Measurements from ENCODE around the gene CPS1.

Gene CPS1

DNA sequence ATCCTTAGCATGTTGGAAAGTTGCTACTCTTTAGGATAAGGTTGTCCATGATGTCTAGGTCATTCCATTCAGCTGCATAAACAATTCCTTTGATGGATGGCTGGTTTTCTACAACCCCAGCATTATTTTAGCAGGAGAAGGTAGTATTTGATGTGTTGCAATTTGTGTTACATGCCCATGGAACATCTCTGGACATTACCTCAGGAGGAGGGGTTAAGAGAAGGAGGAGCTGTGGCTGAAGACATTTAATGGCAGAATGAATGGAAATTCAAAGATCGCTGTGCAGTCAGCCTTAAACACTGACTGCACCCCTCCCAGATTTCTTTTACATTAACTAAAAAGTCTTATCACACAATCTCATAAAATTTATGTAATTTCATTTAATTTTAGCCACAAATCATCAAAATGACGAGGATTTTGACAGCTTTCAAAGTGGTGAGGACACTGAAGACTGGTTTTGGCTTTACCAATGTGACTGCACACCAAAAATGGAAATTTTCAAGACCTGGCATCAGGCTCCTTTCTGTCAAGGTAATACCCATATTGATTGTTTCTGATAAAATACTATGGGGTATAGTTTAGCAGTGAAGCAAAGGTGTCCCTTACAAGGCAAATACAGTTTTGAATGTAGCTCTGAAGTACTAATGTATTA lies at the start of gene CPS1:
TSS of gene CPS1 (plus strand) at position 271 of the 652 bp plus-strand sequence. CDS start at position 406, 135 bp downstream.
- peaks cover 2% of the 10 kb centered on the region for H3K27me3 Mint-ChIP-seq
- H3K27ac Mint-ChIP-seq: no peak within 1 kb of the TSS
- no peaks in the 10 kb centered on the region for H3K36me3 Mint-ChIP-seq
- H3K4me1 Mint-ChIP-seq (ENCODE audit: low read depth): no peaks in the 10 kb centered on the region
- no peaks in the 10 kb centered on the region for H3K9me3 Mint-ChIP-seq (ENCODE audit: low read depth)
- no peak within 1 kb of the TSS for H3K4me3 Mint-ChIP-seq

DNA sequence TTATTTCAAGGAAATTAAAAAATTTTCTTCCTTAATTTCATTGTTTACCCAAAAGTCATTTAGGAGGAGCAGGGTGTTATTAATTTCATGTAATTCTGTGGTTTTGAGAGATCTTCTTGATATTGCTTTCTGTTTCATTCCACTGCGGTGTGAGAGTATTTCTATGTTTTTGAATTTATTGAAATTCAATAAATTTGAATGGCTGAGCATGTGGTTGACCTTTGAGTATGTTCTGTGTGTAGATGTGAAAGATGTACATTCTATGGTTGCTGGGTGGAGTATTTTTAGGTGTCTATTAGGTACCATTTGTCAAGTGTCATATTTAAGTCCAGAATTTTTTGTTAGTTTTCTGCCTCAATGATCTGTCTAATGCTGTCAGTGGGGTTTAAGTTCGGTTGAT lies 40.5 kb upstream of the CPS1 start:
- H3K27me3 Mint-ChIP-seq: peaks cover 15% of the 10 kb centered on the region
- H3K4me1 Mint-ChIP-seq (ENCODE audit: low read depth): no peaks in the 10 kb centered on the region
- H3K4me3 Mint-ChIP-seq: no peak overlapping the region
- H3K9me3 Mint-ChIP-seq (ENCODE audit: low read depth): peaks cover 25% of the 10 kb centered on the region
- H3K27ac Mint-ChIP-seq: no peak overlapping the region
- H3K36me3 Mint-ChIP-seq: peaks cover 5% of the 10 kb centered on the region

DNA sequence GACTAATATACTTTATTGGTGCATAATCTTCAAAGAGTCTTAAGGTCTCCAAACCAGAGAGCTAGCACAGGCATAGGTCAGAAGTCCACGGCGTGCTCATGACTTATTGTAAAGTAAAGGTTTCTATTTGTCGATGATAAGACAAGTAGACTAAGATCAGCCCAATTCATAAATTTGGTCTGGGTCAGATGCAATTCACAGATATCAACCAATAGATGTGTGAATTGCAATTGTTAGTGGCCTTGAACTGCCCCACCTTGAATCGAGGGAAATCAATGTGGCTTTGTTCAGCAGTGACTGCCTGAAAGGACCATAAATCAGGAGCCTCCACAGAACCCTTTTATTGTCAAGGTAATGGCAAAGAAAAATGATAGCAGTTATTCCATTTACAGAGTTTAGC lies 39.1 kb upstream of the CPS1 start:
- H3K9me3 Mint-ChIP-seq (ENCODE audit: low read depth): peaks cover 25% of the 10 kb centered on the region
- no peaks in the 10 kb centered on the region for H3K4me1 Mint-ChIP-seq (ENCODE audit: low read depth)
- H3K36me3 Mint-ChIP-seq: peaks cover 5% of the 10 kb centered on the region
- peaks cover 15% of the 10 kb centered on the region for H3K27me3 Mint-ChIP-seq
- no peak overlapping the region for H3K27ac Mint-ChIP-seq
- no peak overlapping the region for H3K4me3 Mint-ChIP-seq

DNA sequence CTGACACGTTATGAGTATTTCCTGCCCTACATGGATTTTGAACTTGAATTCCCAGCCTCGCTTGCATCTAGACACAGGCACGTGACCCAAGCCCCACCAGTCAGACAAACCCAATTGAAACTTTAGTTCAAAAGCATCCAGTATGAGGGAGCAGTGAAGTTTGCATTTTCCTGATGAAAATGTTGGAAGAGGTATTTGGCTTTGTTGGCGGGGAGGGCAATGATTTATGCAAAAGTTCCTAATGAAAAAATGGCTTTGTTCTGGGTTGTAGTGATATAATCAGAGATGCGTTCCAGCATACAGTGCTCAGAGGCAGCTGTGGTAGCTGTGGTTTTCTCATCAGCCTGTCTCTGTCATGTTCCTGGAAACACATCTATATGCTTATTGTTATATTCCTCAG lies 36.8 kb upstream of the CPS1 start:
- no peak overlapping the region for H3K27ac Mint-ChIP-seq
- no peak overlapping the region for H3K4me3 Mint-ChIP-seq
- H3K4me1 Mint-ChIP-seq (ENCODE audit: low read depth): no peaks in the 10 kb centered on the region
- peaks cover 5% of the 10 kb centered on the region for H3K36me3 Mint-ChIP-seq
- peaks cover 15% of the 10 kb centered on the region for H3K27me3 Mint-ChIP-seq
- peaks cover 14% of the 10 kb centered on the region for H3K9me3 Mint-ChIP-seq (ENCODE audit: low read depth)

DNA sequence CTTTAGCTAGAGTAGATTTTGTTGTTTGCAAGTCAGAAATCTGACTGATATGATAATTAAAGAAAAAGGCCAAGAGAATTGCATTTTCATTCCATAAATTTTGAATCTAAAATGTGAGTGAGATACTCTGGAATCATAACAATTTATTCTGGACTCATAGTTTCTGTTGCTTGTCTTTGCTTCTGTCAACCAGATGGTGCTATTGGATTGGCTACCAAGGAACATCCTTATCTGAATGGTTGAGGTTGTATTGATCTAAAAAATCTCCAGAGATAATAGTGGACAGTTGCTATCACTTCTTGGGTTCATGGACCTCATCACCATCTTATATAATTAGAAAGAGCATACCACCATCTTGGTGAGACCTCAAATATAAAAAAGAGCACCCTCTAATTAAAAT lies 34.0 kb upstream of the CPS1 start:
- H3K36me3 Mint-ChIP-seq: peaks cover 7% of the 10 kb centered on the region
- no peaks in the 10 kb centered on the region for H3K4me1 Mint-ChIP-seq (ENCODE audit: low read depth)
- peaks cover 14% of the 10 kb centered on the region for H3K27me3 Mint-ChIP-seq
- no peak overlapping the region for H3K4me3 Mint-ChIP-seq
- H3K27ac Mint-ChIP-seq: no peak overlapping the region
- H3K9me3 Mint-ChIP-seq (ENCODE audit: low read depth): no peaks in the 10 kb centered on the region

DNA sequence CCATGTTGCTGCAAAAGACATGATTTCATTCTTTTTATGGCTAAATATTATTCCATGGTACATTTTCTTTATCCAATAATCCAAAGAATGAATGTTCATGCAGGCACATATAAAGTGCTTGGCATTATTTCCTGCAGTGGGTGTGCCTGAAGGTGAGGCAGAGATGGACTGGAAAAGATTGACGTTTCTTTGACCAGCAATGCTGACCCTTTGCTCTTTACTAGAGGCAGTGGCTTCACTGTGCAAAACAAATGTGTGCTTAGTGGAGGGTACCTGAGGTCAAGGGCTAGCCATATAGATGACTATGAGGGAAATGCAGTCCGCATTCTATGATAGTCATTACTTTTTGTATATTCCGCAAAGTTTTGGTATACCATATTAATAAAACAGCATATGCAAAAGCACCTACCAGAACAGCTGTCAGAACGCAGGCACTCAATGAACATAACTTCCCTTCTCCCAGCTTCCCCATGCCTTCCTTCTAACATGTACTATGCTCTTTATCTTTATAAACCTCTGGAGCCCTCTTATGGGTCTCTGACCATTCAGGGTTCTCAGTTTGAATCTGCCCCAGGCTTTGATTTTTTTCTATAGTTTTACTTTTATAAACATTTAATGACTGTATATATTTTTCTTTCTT lies 32.6 kb upstream of the CPS1 start:
- Mint-ChIP-seq H3K4me3 (no peak overlapping the region), H3K36me3 (peaks cover 7% of the 10 kb centered on the region), H3K27ac (no peak overlapping the region), H3K4me1 (ENCODE audit: low read depth) (no peaks in the 10 kb centered on the region), H3K9me3 (ENCODE audit: low read depth) (no peaks in the 10 kb centered on the region), H3K27me3 (peaks cover 9% of the 10 kb centered on the region)

DNA sequence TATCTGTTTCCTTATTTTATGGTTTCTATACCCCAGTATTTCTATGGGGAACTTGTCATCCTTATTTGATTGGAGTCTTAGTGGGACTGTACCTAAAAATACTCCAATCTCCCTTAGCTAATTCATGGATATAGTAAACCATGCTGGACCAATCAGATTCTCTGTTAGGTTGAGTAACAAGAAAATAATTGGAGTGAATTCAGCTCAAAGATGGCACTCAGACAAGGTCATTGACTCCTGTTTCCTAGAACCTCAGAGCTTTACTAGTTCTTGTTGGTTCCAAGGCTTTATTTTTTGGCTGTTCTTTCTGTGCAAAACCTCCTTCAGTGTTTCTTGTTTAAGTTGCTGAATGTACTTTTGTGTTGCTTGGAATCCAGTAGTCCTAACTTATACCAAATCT lies 31.9 kb upstream of the CPS1 start:
- Mint-ChIP-seq H3K9me3 (ENCODE audit: low read depth) (no peaks in the 10 kb centered on the region), H3K4me1 (ENCODE audit: low read depth) (no peaks in the 10 kb centered on the region), H3K36me3 (peaks cover 7% of the 10 kb centered on the region), H3K27me3 (peaks cover 9% of the 10 kb centered on the region), H3K27ac (no peak overlapping the region), H3K4me3 (no peak overlapping the region)

DNA sequence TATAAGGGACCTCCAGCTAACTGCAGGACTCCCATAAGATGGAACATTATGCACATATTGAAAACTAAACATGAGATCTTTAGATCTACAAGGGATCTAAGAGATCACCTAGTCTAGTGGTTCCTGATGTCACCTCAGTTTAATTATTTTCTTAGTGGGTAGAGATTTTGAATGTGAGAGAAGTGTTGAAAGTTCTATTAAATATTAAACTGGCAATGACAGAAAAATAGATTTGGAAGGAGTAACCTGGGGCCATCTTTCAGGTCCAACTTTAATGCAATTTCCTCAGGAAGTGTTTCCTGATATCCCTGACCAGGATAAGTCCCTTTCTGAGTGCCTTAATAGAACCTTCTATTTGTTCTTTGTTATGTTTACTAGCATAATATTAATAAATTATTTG lies 29.1 kb upstream of the CPS1 start:
- Mint-ChIP-seq H3K4me3 (no peak overlapping the region), H3K9me3 (ENCODE audit: low read depth) (no peaks in the 10 kb centered on the region), H3K36me3 (peaks cover 2% of the 10 kb centered on the region), H3K27me3 (peaks cover 6% of the 10 kb centered on the region), H3K27ac (no peak overlapping the region), H3K4me1 (ENCODE audit: low read depth) (no peaks in the 10 kb centered on the region)

DNA sequence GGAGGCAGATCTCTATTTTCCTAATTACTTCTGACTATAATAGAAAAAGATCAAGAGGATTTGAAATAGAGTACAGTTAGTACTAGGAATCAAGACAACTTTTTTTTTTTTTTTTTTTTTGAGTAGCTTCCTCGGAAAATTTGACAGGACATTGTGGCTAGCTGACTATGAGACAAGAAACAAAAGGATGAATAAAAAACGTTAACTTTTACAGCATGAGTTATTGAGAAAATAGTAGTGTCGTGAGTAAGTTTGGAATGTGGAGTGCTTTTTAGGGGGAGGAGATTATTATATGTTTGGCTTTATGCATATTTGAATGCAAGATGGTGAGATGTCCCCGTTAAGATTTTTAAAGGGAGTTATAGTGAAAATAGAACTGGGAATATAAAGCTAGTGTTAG lies 27.7 kb upstream of the CPS1 start:
- no peak overlapping the region for H3K27ac Mint-ChIP-seq
- no peaks in the 10 kb centered on the region for H3K9me3 Mint-ChIP-seq (ENCODE audit: low read depth)
- H3K27me3 Mint-ChIP-seq: peaks cover 6% of the 10 kb centered on the region
- peaks cover 2% of the 10 kb centered on the region for H3K36me3 Mint-ChIP-seq
- H3K4me1 Mint-ChIP-seq (ENCODE audit: low read depth): no peaks in the 10 kb centered on the region
- no peak overlapping the region for H3K4me3 Mint-ChIP-seq

DNA sequence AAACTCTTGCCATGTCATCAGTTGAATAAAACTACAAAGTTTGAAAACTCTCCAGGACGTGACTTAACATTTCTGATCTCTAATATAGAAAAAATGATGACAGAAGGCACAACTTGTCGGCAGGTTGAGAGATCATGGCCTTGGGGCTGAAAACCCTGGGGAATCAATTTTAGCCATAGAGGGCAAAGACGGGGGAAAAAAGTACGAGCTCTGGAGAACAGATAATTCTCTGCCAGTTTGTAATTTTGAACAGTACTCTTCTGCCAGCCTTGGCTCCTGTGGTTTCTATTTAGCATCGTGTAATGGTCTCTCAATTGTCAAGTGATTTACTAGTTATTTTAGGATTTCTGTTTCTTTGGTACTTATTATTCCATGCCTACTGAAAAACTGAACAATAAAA lies 25.3 kb upstream of the CPS1 start:
- no peaks in the 10 kb centered on the region for H3K9me3 Mint-ChIP-seq (ENCODE audit: low read depth)
- H3K4me3 Mint-ChIP-seq: no peak overlapping the region
- peaks cover 2% of the 10 kb centered on the region for H3K27me3 Mint-ChIP-seq
- H3K4me1 Mint-ChIP-seq (ENCODE audit: low read depth): no peaks in the 10 kb centered on the region
- no peak overlapping the region for H3K27ac Mint-ChIP-seq
- no peaks in the 10 kb centered on the region for H3K36me3 Mint-ChIP-seq

DNA sequence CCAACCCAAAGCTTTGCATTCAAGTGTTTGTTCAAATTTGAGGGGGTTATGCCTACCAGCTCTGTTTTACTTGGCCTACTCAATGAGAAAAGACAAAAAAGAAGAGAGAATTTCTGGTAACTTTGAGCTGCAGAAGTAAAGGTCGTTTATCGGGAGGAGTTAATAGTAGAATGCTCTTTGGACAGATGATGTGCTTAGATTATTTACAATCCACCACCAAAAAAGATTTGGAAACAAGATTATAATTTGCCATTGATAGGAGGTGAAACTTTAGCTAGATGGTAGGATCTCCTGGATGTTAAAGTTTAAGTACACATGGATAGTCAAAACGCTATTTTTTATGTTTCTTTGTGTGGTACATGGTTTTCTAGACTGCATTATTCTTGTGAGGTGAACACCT lies 24.9 kb upstream of the CPS1 start:
- H3K27ac Mint-ChIP-seq: no peak overlapping the region
- peaks cover 1% of the 10 kb centered on the region for H3K27me3 Mint-ChIP-seq
- no peaks in the 10 kb centered on the region for H3K9me3 Mint-ChIP-seq (ENCODE audit: low read depth)
- no peaks in the 10 kb centered on the region for H3K36me3 Mint-ChIP-seq
- H3K4me3 Mint-ChIP-seq: no peak overlapping the region
- no peaks in the 10 kb centered on the region for H3K4me1 Mint-ChIP-seq (ENCODE audit: low read depth)

DNA sequence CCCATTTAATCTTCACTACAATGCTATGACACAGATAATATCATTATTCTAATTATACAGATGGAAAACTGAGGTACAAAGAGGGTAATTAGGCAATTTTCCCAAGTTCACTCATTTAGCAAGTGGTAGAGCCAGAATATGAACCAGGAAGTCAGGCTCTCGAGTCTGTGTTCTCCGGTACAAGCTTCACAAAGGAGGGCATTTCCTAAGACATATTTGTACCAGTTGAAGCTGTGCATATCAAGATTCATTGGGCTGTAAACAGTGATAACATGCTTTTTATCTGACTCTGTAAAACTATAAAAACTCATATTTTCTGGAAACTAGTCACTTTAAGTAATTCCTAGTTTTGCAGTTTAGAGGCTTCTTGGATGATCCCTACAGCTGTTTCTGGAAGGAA lies 23.0 kb upstream of the CPS1 start:
- no peaks in the 10 kb centered on the region for H3K9me3 Mint-ChIP-seq (ENCODE audit: low read depth)
- no peak overlapping the region for H3K27ac Mint-ChIP-seq
- no peak overlapping the region for H3K4me3 Mint-ChIP-seq
- no peaks in the 10 kb centered on the region for H3K36me3 Mint-ChIP-seq
- no peaks in the 10 kb centered on the region for H3K27me3 Mint-ChIP-seq
- H3K4me1 Mint-ChIP-seq (ENCODE audit: low read depth): no peaks in the 10 kb centered on the region

DNA sequence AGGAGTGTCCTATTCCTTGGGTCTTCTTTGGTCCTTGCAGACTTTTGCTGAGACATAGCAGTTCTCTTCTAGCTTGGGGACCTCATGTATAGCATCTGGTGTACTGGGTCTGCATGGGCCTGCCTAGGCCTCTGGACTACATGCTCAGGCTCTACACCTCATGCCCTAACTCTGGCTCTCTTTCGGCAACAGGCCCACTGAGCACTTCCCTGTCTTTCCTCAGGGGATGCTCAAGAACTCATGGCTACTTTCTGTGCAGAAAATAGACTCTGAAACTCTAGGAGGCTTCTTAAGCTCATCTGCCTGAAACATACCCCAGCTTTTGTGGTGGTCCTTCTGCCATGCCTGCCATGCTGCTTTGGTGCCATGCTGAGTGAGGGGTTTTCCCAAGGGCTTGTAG lies 21.5 kb upstream of the CPS1 start:
- H3K36me3 Mint-ChIP-seq: no peaks in the 10 kb centered on the region
- no peaks in the 10 kb centered on the region for H3K9me3 Mint-ChIP-seq (ENCODE audit: low read depth)
- no peak overlapping the region for H3K4me3 Mint-ChIP-seq
- no peaks in the 10 kb centered on the region for H3K4me1 Mint-ChIP-seq (ENCODE audit: low read depth)
- peaks cover 4% of the 10 kb centered on the region for H3K27me3 Mint-ChIP-seq
- H3K27ac Mint-ChIP-seq: no peak overlapping the region

DNA sequence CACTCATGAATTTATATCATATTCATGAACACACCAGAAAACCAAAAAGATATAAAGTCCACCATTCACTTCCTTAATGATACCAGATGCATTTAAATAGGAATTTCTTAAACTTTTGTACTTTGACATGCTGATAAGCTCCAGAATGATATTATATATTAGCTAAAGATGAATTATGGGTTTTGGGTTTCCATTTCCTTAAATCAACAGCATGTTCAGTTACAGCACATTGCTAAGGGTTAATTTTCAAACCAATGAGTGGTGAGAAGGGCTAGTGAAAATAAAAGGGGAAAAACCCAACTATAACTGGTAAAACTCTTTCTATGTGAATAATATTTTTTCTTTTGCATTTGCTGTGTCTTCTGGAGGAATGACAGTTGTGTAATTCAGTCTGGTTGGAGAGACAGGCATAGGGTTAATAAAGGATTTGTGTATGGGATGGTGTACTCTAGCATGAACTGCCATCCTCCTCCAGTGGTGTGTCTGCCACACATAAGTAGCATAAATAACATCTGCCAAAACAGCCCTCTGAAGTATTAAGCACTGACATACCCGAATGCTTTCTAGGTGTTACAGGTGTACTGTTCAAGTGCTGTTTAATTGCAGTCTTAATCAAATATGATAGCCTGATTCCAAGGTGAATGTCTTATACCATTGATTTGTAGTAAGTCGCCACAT lies 19.3 kb upstream of the CPS1 start:
- H3K27me3 Mint-ChIP-seq: peaks cover 7% of the 10 kb centered on the region
- H3K4me3 Mint-ChIP-seq: no peak overlapping the region
- H3K4me1 Mint-ChIP-seq (ENCODE audit: low read depth): no peaks in the 10 kb centered on the region
- no peaks in the 10 kb centered on the region for H3K36me3 Mint-ChIP-seq
- H3K9me3 Mint-ChIP-seq (ENCODE audit: low read depth): no peaks in the 10 kb centered on the region
- H3K27ac Mint-ChIP-seq: no peak overlapping the region

DNA sequence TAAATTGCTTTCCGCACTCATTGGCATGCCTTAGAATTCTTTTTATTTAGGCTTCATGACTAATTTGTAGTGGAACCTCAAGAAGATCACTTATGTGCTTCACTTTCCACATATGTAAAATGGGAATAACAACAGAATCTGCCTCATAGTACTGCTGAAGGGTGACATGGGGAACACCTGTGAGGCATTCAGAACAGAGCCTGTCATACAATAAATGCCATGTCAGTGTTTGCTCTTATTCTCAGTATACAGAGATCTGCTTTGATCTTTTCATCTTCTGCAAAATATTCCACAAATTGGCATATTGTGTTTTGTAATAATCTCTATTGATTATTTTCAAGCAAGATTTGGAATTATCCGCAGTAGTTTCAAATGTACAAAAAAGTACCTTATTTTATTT lies 17.4 kb upstream of the CPS1 start:
- no peaks in the 10 kb centered on the region for H3K4me1 Mint-ChIP-seq (ENCODE audit: low read depth)
- H3K4me3 Mint-ChIP-seq: no peak overlapping the region
- peaks cover 7% of the 10 kb centered on the region for H3K27me3 Mint-ChIP-seq
- no peak overlapping the region for H3K27ac Mint-ChIP-seq
- no peaks in the 10 kb centered on the region for H3K36me3 Mint-ChIP-seq
- H3K9me3 Mint-ChIP-seq (ENCODE audit: low read depth): no peaks in the 10 kb centered on the region

Data from activated naive CD8-positive, alpha-beta T cell (primary cell).